RCC 7860 (cell line): ENCODE measurements around the gene PHGDH.

Source experiments
- DNase-seq: peaks from one replicate; pipeline ENCODE4 v3.0.0-alpha.2; 2015; ENCODE audit warnings: low spot score
- FAIRE-seq: peaks from 2 replicates; lab custom pipeline; 2012; peaks lifted over from hg19 to GRCh38; lab: Jason Lieb, UNC

The PHGDH gene

GRCh38 chr1:119711804-119712341, at the start of gene PHGDH:
Gene PHGDH, plus strand, starts transcription at chr1:119711934. Its CDS starts 89 bp downstream, at chr1:119712023.
- FAIRE-seq (no peak), DNase-seq (no peak)

DNA sequence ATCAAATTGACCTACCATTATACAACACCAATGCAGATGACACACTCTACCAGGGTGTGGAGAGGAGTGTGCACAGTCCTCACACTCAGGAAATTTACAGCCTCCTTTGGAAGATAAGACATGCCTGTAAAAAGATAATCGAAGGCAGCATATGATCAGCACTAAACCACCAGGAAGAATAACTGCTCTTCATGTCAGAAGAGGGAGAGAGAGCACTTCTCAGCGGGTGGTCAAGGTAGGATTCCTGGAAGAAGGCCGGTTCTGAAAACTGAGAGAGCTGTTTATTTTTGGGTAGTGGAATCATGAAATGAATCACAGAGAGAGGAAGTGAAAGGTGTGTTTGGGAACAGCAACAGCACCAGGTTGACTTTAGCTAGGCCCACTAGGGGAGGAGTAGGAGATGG, 49.7 kb upstream of the PHGDH start:
- FAIRE-seq (no peak), DNase-seq (no peak)

- no peak for DNase-seq
Measured at GRCh38 chr1:119664067-119664466, 47.7 kb upstream of the PHGDH start.

GRCh38 chr1:119667173-119667572, 44.6 kb upstream of the PHGDH start:
- FAIRE-seq (no peak), DNase-seq (no peak)

More at GRCh38 chr1:119664067-119664466, 47.7 kb upstream of the PHGDH start:
- no peak for FAIRE-seq

GRCh38 chr1:119670898-119671297, 40.8 kb upstream of the PHGDH start:
- FAIRE-seq (no peak), DNase-seq (no peak)

GRCh38 chr1:119673171-119673940, 38.4 kb upstream of the PHGDH start:
- no peak for FAIRE-seq
- DNase-seq: no peak

DNA sequence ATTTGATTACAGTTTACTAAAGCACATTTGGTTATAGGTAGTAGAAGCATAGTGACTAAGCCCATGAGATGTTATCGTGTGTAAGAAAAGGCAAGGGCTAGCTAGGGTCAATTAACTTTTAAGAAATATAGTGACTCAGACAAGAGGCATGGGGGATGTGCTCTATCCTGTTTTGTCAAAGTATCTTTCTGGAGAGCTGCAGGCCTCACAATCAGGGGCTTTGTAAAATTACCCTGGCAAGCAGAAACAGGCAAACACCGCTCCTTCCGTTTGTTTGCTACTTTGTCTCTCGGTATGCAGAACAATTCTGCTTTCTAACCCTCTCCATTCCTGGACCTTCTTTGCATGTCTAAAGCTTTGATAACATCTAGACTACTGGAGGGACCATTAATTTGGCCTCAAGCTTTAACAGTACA, 37.6 kb upstream of the PHGDH start:
- DNase-seq (no peak), FAIRE-seq (no peak)

DNA sequence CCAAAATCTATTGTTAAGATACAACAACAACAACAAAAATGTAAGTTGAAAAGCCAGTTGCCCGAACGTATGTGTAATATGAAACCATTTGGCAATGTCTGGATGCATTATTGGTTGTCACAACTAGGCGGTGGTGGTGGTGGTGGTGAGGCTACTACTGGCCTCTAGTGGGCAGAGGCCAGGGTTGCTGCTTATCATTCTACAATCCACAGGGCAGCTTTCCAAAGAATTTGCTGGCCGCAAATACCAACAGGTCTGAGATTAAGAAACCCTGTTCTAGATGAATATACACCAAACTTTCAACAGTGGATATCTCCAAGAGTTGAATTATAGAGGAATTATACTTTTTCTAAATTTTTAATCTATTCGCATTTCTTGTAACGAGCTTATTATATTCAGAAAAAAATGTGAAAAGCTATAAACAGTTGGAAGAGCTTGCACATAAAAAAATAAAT, 36.9 kb upstream of the PHGDH start:
- FAIRE-seq (peak; percentile 86), DNase-seq (peak; percentile 74)

DNA sequence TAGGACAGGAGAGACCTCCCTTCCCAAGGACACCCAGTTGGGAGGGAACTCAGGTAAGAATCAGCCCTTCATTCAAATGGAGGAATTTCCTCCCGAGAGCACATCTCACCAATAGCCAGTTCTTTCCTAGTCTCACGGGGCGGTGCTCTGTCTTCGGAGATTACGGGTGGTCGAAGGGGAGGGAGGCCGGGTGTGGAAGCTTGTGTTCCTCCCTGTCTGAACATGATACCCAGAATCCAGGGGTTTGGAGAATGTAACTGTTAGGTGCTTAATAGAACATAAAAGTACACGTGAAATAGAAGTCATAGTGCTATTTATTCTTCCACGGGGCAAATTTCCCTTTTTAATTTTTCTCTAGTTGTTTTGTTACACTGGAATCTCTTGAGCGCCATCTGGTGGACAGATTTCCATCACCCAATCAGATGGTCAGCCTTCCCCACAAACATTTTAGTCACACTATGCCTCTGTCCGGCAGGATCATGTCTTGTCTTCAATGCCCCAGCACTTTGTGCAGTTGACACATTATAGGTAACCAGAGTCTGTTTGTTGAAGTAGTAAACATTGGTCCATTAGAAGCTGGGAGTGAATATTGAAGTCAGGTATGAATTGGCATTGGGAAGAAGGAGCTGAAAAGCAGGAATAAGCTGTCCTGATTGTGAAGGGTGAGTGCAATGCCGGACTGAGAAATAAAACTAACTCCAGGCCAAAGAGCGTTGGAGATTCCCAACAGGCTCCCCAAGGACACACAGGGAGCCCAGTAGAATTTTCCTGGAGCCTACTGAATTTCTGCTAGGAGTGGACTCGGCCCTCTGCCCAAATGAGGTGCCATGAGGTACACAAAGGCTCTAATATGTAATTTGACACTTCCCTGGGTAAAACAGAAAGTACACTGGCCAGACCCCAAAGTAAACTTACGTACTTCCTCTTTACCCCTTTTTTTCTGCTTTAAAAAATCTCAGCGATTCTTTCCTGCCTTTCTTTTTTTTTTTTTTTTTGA, 36.1 kb upstream of the PHGDH start:
- FAIRE-seq (peak; percentile 21), DNase-seq (peak; percentile 58)

DNA sequence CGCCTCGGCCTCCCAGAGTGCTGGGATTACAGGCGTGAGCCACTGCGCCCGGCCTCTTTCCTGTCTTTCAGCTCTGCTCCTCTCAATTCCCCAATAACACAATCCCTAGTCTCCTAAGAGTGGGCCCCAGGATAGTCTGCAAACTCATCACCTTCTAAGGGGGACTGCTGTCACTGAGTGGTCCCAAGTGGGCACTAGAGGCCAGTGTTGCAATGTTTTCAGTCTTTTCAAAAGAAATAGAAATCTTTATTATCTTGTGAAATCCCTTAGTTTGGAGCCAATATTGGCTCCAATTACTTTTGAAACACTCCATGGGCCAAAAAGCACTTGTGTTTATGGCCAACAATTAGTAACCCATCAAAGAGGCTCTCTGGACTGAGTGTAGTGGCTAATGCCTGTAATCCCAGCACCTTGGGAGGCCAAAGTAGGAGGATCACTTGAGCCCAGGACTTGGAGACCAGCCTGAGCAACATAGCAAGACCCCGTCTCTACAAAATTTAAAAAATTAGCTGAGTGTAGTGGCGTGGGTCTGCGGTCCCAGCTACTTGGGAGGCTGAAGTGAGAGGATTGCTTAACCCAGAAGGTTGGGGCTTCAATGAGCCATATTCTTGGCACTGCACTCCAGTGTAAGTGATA, 35.0 kb upstream of the PHGDH start:
- DNase-seq (no peak), FAIRE-seq (no peak)

DNA sequence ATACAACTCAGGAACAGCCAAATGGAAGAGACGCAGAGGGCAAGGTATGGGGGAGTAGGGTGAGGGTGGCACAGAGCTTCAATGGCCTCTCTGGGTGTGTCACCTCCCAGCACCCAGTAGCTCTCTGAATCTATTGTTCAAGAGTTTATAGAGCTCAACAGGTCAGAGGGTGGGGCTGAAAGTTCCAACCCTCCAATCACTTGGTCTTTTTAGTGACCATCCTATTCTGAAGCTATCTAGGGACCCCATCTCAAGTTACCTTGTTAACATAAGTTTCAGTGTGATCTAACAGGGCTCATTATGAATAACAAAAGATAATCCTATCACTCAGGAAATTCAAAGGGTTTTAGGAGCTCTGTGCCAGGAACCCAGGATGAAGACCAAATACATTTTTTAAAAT, 32.5 kb upstream of the PHGDH start:
- FAIRE-seq (no peak), DNase-seq (no peak)

- DNase-seq: no peak
- FAIRE-seq: no peak
Measured at GRCh38 chr1:119680193-119680592, 31.5 kb upstream of the PHGDH start.

- FAIRE-seq (no peak), DNase-seq (no peak)
Measured at GRCh38 chr1:119680723-119681122, 31.0 kb upstream of the PHGDH start.

GRCh38 chr1:119681560-119681959, 30.2 kb upstream of the PHGDH start:
- FAIRE-seq (no peak), DNase-seq (no peak)

DNA sequence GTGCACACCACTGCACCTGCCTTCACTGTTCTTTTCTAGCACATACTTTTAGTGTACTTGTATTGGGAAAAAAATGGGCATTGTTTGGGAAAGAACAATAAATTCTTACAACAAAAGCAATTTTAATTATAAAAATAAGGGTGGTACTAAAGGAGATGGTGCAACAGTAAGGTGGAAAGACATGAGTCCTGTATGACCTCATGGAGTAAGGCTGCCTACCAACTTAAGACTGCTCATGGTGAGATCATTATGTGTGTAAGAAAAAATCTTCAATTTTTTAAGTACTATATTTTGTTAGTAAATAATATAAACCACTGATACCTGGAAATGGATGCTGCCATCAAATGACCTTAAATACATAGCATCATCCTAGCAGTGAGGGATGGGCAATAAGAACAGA, 29.6 kb upstream of the PHGDH start:
- no peak for FAIRE-seq
- DNase-seq: no peak

GRCh38 chr1:119683893-119684292, 27.8 kb upstream of the PHGDH start:
- FAIRE-seq (no peak), DNase-seq (no peak)

DNA sequence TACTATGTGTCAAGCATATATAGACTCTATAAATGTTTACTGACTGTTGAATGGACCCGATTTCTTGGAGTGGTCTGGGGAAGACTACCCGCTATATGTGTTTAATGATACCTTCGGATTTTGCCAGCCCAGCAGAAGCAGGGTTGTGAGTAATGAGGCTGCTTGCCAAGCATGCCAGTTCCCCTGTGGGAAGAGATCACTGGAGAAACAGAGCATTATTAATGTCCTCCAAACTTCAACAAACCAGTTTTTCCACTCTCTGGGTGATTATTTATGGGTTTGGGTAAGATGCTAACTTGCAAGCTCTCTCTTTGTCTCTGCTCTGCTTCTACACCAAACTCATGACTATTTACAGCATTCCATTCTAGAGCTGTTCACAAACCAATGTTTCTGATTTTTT, 25.1 kb upstream of the PHGDH start:
- DNase-seq (no peak), FAIRE-seq (no peak)

GRCh38 chr1:119687434-119688079, 24.2 kb upstream of the PHGDH start:
- DNase-seq (no peak), FAIRE-seq (no peak)

GRCh38 chr1:119688810-119689209, 22.9 kb upstream of the PHGDH start:
- DNase-seq: no peak
- no peak for FAIRE-seq

- FAIRE-seq: no peak
- no peak for DNase-seq
Measured at GRCh38 chr1:119689511-119689910, 22.2 kb upstream of the PHGDH start.
